Measurements from ENCODE around the gene FLOT2.
A peak's percentile ranks its signal among the peaks of the same experiment; 100 is the strongest.

Gene FLOT2, protein sequence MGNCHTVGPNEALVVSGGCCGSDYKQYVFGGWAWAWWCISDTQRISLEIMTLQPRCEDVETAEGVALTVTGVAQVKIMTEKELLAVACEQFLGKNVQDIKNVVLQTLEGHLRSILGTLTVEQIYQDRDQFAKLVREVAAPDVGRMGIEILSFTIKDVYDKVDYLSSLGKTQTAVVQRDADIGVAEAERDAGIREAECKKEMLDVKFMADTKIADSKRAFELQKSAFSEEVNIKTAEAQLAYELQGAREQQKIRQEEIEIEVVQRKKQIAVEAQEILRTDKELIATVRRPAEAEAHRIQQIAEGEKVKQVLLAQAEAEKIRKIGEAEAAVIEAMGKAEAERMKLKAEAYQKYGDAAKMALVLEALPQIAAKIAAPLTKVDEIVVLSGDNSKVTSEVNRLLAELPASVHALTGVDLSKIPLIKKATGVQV

DNA sequence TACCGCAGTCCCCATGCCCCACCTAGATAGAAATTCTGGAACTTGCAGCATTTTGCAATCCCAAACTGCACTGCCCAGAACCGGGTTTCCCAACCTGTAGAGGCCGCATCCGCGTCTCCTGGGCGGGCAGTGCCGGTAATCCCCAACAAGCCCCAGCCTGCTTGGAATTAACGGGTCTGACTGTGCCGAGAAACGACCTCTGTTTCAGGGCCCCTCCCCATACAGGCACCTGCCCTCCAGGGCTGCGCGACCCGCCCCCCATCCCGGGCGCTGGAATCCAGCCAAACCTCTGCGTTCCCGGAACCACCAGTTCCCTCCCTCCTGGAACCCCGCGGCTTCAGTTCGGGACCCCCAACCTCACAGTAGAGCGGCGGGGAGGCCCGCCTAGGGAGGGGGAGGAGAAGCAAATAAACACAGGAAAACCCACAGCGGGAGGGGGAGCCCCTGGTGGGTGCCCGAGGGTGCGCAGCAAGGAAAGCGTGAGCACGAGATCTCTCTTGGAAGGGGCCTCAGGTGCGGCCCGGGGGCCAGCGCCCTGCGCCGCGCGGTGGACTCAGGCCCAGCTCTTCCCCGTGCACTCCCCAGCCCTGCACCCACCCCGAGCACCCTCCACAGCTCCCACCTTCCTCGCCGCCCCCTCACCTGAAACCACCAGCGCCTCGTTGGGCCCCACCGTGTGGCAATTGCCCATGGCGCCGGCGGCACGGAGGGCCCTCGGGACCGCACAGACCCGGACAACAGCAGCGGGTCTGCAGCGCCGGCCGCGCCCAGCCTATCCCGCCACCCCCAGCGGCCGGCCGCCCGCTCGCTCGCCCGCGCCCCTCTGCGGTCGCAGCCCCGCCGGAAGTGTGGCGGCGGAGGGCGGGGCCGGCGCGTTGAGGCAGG is at the start of gene FLOT2:
FLOT2 (minus strand) TSS at position 850 of the 885 bp plus-strand sequence; CDS start at position 691, 159 bp downstream.
- peak; percentile 59 for DNase-seq (ENCODE audit: low read depth)
- H3K4me3 ChIP-seq (ENCODE audit: low read depth, low read length) = peak within 1 kb of the TSS; percentile 93
- TF ChIP-seq, protein P1, sequence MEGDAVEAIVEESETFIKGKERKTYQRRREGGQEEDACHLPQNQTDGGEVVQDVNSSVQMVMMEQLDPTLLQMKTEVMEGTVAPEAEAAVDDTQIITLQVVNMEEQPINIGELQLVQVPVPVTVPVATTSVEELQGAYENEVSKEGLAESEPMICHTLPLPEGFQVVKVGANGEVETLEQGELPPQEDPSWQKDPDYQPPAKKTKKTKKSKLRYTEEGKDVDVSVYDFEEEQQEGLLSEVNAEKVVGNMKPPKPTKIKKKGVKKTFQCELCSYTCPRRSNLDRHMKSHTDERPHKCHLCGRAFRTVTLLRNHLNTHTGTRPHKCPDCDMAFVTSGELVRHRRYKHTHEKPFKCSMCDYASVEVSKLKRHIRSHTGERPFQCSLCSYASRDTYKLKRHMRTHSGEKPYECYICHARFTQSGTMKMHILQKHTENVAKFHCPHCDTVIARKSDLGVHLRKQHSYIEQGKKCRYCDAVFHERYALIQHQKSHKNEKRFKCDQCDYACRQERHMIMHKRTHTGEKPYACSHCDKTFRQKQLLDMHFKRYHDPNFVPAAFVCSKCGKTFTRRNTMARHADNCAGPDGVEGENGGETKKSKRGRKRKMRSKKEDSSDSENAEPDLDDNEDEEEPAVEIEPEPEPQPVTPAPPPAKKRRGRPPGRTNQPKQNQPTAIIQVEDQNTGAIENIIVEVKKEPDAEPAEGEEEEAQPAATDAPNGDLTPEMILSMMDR (IDR thresholded peaks at IDR 0.05; ENCODE audit: insufficient read depth, low read depth, low read length, missing control alignments) = peak; percentile 36

DNA sequence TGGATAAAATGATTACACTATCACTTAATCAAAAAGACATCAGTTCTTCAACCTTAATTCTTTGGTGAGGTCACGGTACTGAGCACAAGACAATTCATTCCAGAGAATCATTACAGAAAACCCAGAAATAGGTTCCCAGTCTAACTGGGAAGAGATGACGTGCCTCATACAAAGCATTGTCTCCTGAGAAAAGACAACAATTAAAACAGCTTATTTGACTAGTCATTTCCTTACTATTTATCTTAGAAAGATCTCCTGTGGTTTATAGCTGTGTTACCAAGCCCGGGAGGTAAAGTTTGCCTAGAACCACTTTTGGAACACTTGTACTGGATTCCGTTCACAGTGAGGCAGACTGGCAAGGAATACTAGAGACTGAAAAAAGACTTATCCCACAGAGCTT is 48.7 kb upstream of the FLOT2 start:
- TF ChIP-seq, protein P1 (IDR thresholded peaks at IDR 0.05; ENCODE audit: insufficient read depth, low read depth, low read length, missing control alignments) = no peak
- no peak for DNase-seq (ENCODE audit: low read depth)
- no peak overlapping the region for H3K4me3 ChIP-seq (ENCODE audit: low read depth, low read length)

DNA sequence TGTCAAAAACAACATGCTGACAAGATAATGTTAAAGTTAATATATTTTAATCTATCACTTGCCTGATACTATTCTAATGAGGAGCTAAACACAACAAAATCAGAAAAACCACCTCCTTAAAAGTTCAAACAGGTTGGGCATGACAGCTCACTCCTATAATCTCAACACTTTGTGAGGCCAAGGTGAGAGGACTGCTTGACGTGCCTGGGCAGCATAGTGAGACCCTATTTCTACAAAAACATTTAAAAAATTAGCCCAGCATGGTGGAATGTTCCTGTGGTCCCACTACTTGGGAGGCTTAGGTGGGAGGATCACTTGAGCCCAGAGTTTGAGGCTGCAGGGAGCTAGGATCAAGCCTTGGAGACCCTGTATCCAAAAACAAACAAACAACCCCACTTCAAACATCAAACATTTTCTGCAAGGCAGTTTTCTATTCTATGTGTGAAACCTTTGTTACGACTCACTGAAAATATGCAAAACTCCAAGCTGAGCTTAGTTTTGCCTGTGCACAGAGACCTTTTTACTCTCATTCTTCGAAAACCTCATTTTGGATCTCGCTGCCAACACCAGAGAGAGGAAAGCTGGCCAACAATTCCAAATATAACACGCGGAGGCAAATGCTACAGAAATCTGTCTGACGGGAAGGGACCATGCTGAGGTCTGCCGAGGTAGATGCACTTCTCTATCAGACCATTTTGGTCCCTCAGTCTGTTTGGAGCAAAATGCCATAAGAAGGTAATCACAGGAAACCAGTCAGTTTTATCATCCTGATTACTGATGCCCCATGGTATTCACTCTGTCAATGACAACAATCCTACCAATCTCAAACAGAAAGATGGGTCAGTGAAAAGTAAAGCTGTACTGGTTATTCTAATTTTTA is 47.6 kb upstream of the FLOT2 start:
- DNase-seq (ENCODE audit: low read depth) = peak; percentile 40
- TF ChIP-seq, protein P1 (IDR thresholded peaks at IDR 0.05; ENCODE audit: insufficient read depth, low read depth, low read length, missing control alignments) = no peak
- H3K4me3 ChIP-seq (ENCODE audit: low read depth, low read length) = peak overlapping the region; percentile 6

DNA sequence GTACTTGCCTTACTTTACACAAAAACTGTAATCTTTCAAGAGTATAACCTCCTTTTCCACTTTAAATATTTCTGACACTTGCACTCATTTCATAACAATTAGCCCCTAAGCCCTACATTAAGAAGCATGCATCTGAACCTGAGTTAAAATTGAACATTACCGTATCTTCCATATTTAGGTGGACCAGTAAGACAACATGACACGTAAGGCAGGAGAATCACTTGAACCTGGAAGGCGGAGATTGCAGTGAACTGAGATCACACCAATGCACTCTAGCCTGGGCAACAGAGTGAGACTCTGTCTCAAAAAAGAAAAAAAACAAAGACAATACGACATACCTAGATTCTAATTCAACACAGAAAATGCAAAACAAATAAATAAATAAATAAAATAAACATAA is 46.8 kb upstream of the FLOT2 start:
- no peak for DNase-seq (ENCODE audit: low read depth)
- no peak overlapping the region for H3K4me3 ChIP-seq (ENCODE audit: low read depth, low read length)
- TF ChIP-seq, protein P1 (IDR thresholded peaks at IDR 0.05; ENCODE audit: insufficient read depth, low read depth, low read length, missing control alignments) = no peak

DNA sequence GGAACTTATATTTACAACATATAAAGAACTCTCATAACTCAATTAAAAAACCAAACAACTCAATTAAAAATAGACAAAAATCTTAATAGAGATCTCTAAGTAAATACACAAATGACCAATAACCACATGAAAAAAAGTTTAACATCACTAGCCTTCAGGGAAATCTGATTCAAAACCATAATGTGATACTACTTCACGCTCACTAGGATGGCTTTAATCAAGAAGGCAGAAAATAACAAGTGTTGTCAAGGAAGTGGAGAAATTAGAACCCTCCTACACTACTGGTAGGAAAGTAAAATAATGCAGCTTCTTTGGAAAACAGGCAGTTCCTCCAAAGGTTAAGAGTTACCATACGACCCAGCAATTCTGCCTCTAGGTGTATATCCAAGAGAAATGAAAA is 45.4 kb upstream of the FLOT2 start:
- TF ChIP-seq, protein P1 (IDR thresholded peaks at IDR 0.05; ENCODE audit: insufficient read depth, low read depth, low read length, missing control alignments) = no peak
- H3K4me3 ChIP-seq (ENCODE audit: low read depth, low read length) = no peak overlapping the region
- DNase-seq (ENCODE audit: low read depth) = no peak

DNA sequence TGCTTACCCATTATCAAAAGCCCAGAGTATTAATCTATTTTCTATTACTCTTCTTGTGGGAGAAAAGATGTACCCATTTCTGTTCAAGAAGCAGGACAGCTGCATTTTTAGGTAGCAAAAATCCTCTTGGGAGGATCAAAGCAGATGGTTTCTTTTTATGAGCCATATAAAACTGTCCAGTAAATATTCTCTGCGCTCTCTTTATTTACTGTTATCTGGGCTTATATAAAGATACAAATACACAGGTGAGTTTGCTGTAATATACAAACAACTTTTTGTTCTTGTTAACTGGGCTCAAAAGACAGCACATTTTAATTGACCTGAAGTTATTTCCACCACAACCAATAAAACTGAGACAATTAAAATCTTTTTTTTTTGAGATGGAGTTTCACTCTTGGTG is 43.7 kb upstream of the FLOT2 start:
- TF ChIP-seq, protein P1 (IDR thresholded peaks at IDR 0.05; ENCODE audit: insufficient read depth, low read depth, low read length, missing control alignments) = no peak
- no peak overlapping the region for H3K4me3 ChIP-seq (ENCODE audit: low read depth, low read length)

More for the DNA sequence above, 43.7 kb upstream of the FLOT2 start:
- no peak for DNase-seq (ENCODE audit: low read depth)
